Measurements from ENCODE around the gene APBA2. TPM values are rescaled to one million over a fixed set of nuclear protein-coding genes. Genes with fewer than 3 reads are reported as not detected.

APBA2 gene
- total and polyA plus RNA-seq, 8 donors = 0.45 to 13.3 (median 2.0) TPM; not detected in 1

GRCh38 chr15:29150515-29151483 is 265.0 kb downstream of the APBA2 start:
- 77 to 80% (median 78%) methylated on average over 15 of the region's 15 CpGs for WGBS, 5 donors
- Histone ChIP-seq H3K4me1 (no peaks in the 10 kb centered on the region), H3K9me3 (peaks cover 0 to 6% (median 0%) of the 10 kb centered on the region in 4 donors), H3K36me3 (no peaks in the 10 kb centered on the region), H3K4me3 (no peak overlapping the region), H3K27ac (no peak overlapping the region), H3K27me3 (no peaks in the 10 kb centered on the region)
- no peak for TF ChIP-seq POLR2AphosphoS5 (IDR thresholded peaks at IDR 0.05)
- TF ChIP-seq CTCF (IDR thresholded peaks at IDR 0.05) = no peak
- no peak for TF ChIP-seq POLR2A (IDR thresholded peaks at IDR 0.05)
- no peak for TF ChIP-seq EP300 (IDR thresholded peaks at IDR 0.05)
- DNase-seq = peak in 1 of 2 donors; percentile 20
- intact Hi-C loops (cut with DNase I; ENCODE audit: low total_unique reads) = no loop called here

GRCh38 chr15:29151484-29151857 is 265.7 kb downstream of the APBA2 start:
- DNase-seq = no peak
- peaks cover 0 to 6% (median 0%) of the 10 kb centered on the region in 4 donors for H3K9me3 ChIP-seq
- no peak overlapping the region for H3K4me3 ChIP-seq
- WGBS, 5 donors = 84 to 95% (median 87%) methylated on average over 12 to 14 of the region's 14 CpGs
- no peak for TF ChIP-seq POLR2A (IDR thresholded peaks at IDR 0.05)
- no peak for TF ChIP-seq CTCF (IDR thresholded peaks at IDR 0.05)
- no peak for TF ChIP-seq POLR2AphosphoS5 (IDR thresholded peaks at IDR 0.05)
- TF ChIP-seq EP300 (IDR thresholded peaks at IDR 0.05) = no peak
- intact Hi-C loops (cut with DNase I; ENCODE audit: low total_unique reads) = no loop called here
- H3K4me1 ChIP-seq = no peaks in the 10 kb centered on the region
- H3K27ac ChIP-seq = no peak overlapping the region
- H3K36me3 ChIP-seq = no peaks in the 10 kb centered on the region
- no peaks in the 10 kb centered on the region for H3K27me3 ChIP-seq

GRCh38 chr15:29156521-29156920 is 270.7 kb downstream of the APBA2 start:
- intact Hi-C loops (cut with DNase I; ENCODE audit: low total_unique reads) = no loop called here
- 77 to 92% (median 90%) methylated on average over 14 of the region's 14 CpGs for WGBS, 5 donors
- no peak for DNase-seq

More at GRCh38 chr15:29156521-29156920, 270.7 kb downstream of the APBA2 start:
- no peak for TF ChIP-seq EP300 (IDR thresholded peaks at IDR 0.05)
- no peak for TF ChIP-seq CTCF (IDR thresholded peaks at IDR 0.05)
- no peak for TF ChIP-seq POLR2AphosphoS5 (IDR thresholded peaks at IDR 0.05)
- TF ChIP-seq POLR2A (IDR thresholded peaks at IDR 0.05) = no peak
- Histone ChIP-seq H3K27me3 (no peaks in the 10 kb centered on the region), H3K27ac (no peak overlapping the region), H3K4me3 (no peak overlapping the region), H3K4me1 (no peaks in the 10 kb centered on the region), H3K9me3 (peaks cover 0 to 23% (median 17%) of the 10 kb centered on the region in 4 donors), H3K36me3 (no peaks in the 10 kb centered on the region)

Data from stomach (tissue), 9 donors.